ENCODE results near the gene ARHGAP15.

Gene ARHGAP15

GRCh38 chr2:143333847-143334246 is 204.6 kb downstream of the ARHGAP15 start:
- TF ChIP-seq, protein P1, sequence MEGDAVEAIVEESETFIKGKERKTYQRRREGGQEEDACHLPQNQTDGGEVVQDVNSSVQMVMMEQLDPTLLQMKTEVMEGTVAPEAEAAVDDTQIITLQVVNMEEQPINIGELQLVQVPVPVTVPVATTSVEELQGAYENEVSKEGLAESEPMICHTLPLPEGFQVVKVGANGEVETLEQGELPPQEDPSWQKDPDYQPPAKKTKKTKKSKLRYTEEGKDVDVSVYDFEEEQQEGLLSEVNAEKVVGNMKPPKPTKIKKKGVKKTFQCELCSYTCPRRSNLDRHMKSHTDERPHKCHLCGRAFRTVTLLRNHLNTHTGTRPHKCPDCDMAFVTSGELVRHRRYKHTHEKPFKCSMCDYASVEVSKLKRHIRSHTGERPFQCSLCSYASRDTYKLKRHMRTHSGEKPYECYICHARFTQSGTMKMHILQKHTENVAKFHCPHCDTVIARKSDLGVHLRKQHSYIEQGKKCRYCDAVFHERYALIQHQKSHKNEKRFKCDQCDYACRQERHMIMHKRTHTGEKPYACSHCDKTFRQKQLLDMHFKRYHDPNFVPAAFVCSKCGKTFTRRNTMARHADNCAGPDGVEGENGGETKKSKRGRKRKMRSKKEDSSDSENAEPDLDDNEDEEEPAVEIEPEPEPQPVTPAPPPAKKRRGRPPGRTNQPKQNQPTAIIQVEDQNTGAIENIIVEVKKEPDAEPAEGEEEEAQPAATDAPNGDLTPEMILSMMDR (IDR thresholded peaks at IDR 0.05; ENCODE audit: insufficient read depth, missing control alignments) = no peak
- DNase-seq (ENCODE audit: insufficient read length, low spot score) (no peak), FAIRE-seq (no peak)

GRCh38 chr2:143334837-143335236 is 205.6 kb downstream of the ARHGAP15 start:
- DNase-seq (ENCODE audit: insufficient read length, low spot score) (no peak), FAIRE-seq (no peak)
- TF ChIP-seq, protein P1 (IDR thresholded peaks at IDR 0.05; ENCODE audit: insufficient read depth, missing control alignments) = no peak

- DNase-seq (ENCODE audit: insufficient read length, low spot score) (no peak), FAIRE-seq (no peak)
- TF ChIP-seq, protein P1 (IDR thresholded peaks at IDR 0.05; ENCODE audit: insufficient read depth, missing control alignments) = no peak
Measured at GRCh38 chr2:143336719-143337210, 207.5 kb downstream of the ARHGAP15 start.

DNA sequence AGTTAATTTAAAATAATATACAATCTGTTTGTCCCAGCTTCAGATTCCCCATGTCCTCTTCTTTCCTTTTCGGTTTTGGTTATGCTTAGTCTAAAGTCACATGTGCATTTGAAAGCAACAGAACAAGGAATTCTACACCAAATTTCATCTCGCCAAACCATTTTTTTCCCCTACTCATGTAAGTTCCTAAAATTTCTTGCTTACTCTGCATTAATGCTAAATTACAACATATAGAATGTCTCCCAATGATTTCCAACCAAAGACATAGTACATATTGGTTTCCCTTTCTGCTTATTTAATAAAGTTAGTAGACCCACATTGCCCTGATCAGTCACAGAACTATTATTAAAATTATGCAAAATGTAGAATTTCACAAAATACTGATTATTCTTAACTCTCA is 212.3 kb downstream of the ARHGAP15 start:
- TF ChIP-seq, protein P1 (IDR thresholded peaks at IDR 0.05; ENCODE audit: insufficient read depth, missing control alignments) = no peak
- FAIRE-seq = no peak
- DNase-seq (ENCODE audit: insufficient read length, low spot score) = no peak

DNA sequence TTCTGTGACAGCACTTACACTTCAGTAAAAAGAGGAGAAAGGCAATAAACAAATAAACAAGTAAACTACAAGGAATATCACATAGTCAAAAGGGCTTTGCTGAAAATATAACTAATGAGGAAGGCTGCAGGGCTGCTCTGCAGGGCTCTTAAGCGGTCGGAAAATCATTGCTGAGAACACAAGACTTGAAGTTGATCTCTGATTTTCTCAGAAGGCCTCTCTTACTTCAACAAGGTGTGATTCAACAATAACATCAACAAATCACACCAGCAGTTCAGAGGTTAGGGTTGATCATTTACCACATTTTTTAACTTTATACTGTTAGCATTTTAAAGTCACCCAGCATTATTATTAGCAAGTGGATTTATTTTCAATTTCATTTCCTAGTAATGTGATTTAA is 215.6 kb downstream of the ARHGAP15 start:
- TF ChIP-seq, protein P1 (IDR thresholded peaks at IDR 0.05; ENCODE audit: insufficient read depth, missing control alignments) = no peak
- no peak for FAIRE-seq
- no peak for DNase-seq (ENCODE audit: insufficient read length, low spot score)

- FAIRE-seq = no peak
- no peak for DNase-seq (ENCODE audit: insufficient read length, low spot score)
Measured at GRCh38 chr2:143345887-143346787, 216.9 kb downstream of the ARHGAP15 start.

More at GRCh38 chr2:143345887-143346787, 216.9 kb downstream of the ARHGAP15 start:
- TF ChIP-seq, protein P1 (IDR thresholded peaks at IDR 0.05; ENCODE audit: insufficient read depth, missing control alignments) = no peak
